IMR-90 (cell line): ENCODE results near the gene MTA3. TPM values are rescaled to one million over a fixed set of nuclear protein-coding genes. Genes with fewer than 3 reads are reported as not detected.

Experiments
- ATAC-seq: fragments of 200-7000 bp; cut with Tn5 transposase; 2 replicates; pipeline ENCODE4 v1.9.1; 2020; ENCODE audit warnings: low read depth, mild to moderate bottlenecking, moderate library complexity
- BruUV-seq: library from RNA; stranded (reverse); fragments of 400-500 nt; replicated peaks from 2 replicates; lab custom pipeline; 2021; lab: Mats Ljungman, UMichigan
- CTCF ChIA-PET: fragments of 300-600 bp; formaldehyde crosslinking; extraction: SDS; loops from one replicate; lab custom pipeline; 2021; ENCODE audit warnings: antibody characterized with exemption; lab: Yijun Ruan, JAX
- POLR2A ChIA-PET: fragments of 300-600 bp; sonication (Branson Sonifier 250); formaldehyde crosslinking; loops from one replicate; lab custom pipeline; 2022; ENCODE audit warnings: antibody characterized with exemption; ENCODE audit not compliant: unreplicated experiment; lab: Charles Lee
- DNase-seq: peaks from one replicate; pipeline ENCODE4 v3.0.0; 2013
- H2AFZ ChIP-seq: replicated peaks from 2 replicates; pipeline ENCODE3; 2013; ENCODE audit warnings: low read length, mild to moderate bottlenecking; ENCODE audit not compliant: poor library complexity
- H2AK5ac ChIP-seq: 2 replicates; pipeline ENCODE4 v1.6.1; 2013; ENCODE audit warnings: low read depth, low read length, inconsistent platforms
- H2AK9ac ChIP-seq: replicated peaks from 2 replicates; pipeline ENCODE3; 2013; ENCODE audit warnings: mild to moderate bottlenecking, low read depth, low read length, moderate library complexity; ENCODE audit not compliant: poor library complexity
- H2BK120ac ChIP-seq: 2 replicates; pipeline ENCODE4 v1.6.1; 2013; ENCODE audit warnings: low read depth, low read length, inconsistent platforms
- H2BK15ac ChIP-seq: 3 replicates; pipeline ENCODE4 v1.6.1; 2013; ENCODE audit warnings: low read depth, low read length, inconsistent platforms
- H2BK20ac ChIP-seq: 2 replicates; pipeline ENCODE4 v1.6.1; 2013; ENCODE audit warnings: low read depth, mild to moderate bottlenecking, inconsistent platforms, low read length, moderate library complexity
- H2BK5ac ChIP-seq: 2 replicates; pipeline ENCODE4 v1.6.1; 2013; ENCODE audit warnings: mild to moderate bottlenecking, low read depth, low read length, inconsistent platforms; ENCODE audit not compliant: poor library complexity, severe bottlenecking
- H3K14ac ChIP-seq: replicated peaks from 2 replicates; pipeline ENCODE4 v1.6.1; 2013; ENCODE audit warnings: low read depth, low read length, inconsistent platforms
- H3K18ac ChIP-seq: 2 replicates; pipeline ENCODE4 v1.6.1; 2013; ENCODE audit warnings: low read depth, low read length, control low read depth
- H3K23ac ChIP-seq: 2 replicates; pipeline ENCODE4 v1.6.1; 2013; ENCODE audit warnings: low read depth, low read length, inconsistent platforms
- H3K27ac ChIP-seq: 2 replicates; pipeline ENCODE4 v1.5.1; 2013; ENCODE audit warnings: mild to moderate bottlenecking, control low read depth, low read length; ENCODE audit not compliant: insufficient read depth
- H3K27me3 ChIP-seq: 2 replicates; pipeline ENCODE4 v1.6.1; 2013; ENCODE audit warnings: low read length; ENCODE audit not compliant: control insufficient read depth, insufficient read depth
- H3K36me3 ChIP-seq: 2 replicates; pipeline ENCODE4 v1.6.1; 2013; ENCODE audit warnings: low read length, mixed read lengths; ENCODE audit not compliant: control insufficient read depth, insufficient read depth
- H3K4ac ChIP-seq: 2 replicates; pipeline ENCODE4 v1.6.1; 2013; ENCODE audit warnings: low read depth, low read length, inconsistent platforms
- H3K4me1 ChIP-seq: 2 replicates; pipeline ENCODE4 v1.6.1; 2013; ENCODE audit warnings: low read length, mixed read lengths; ENCODE audit not compliant: control insufficient read depth, insufficient read depth
- H3K4me2 ChIP-seq: 2 replicates; pipeline ENCODE4 v1.6.1; 2013; ENCODE audit warnings: low read depth, mild to moderate bottlenecking, control low read depth, low read length, moderate library complexity
- H3K4me3 ChIP-seq: 2 replicates; pipeline ENCODE4 v1.5.1; 2013; ENCODE audit warnings: low read depth, mild to moderate bottlenecking, control low read depth, low read length, moderate library complexity; ENCODE audit not compliant: insufficient read depth
- H3K56ac ChIP-seq: 2 replicates; pipeline ENCODE4 v1.6.1; 2013; ENCODE audit warnings: low read length, inconsistent platforms; ENCODE audit not compliant: insufficient read depth; ENCODE audit errors: extremely low read depth
- H3K79me1 ChIP-seq, 2 experiments: 2 replicates each; pipeline ENCODE4 v1.6.1; 2013; ENCODE audit warnings: low read length in 2 of 2, inconsistent platforms in 1 of 2, low read depth in 1 of 2
- H3K9ac ChIP-seq: 2 replicates; pipeline ENCODE4 v1.6.1; 2013; ENCODE audit warnings: low read depth, low read length, control low read depth
- H3K9me1 ChIP-seq: 2 replicates; pipeline ENCODE4 v1.6.1; 2013; ENCODE audit warnings: low read length, inconsistent platforms; ENCODE audit not compliant: insufficient read depth
- H3K9me3 ChIP-seq: 2 replicates; pipeline ENCODE4 v1.6.1; 2013; ENCODE audit warnings: low read length; ENCODE audit not compliant: control insufficient read depth, insufficient read depth
- H4K20me1 ChIP-seq: 2 replicates; pipeline ENCODE4 v1.6.1; 2013; ENCODE audit warnings: low read length, inconsistent platforms; ENCODE audit not compliant: insufficient read depth
- H4K5ac ChIP-seq: 2 replicates; pipeline ENCODE4 v1.6.1; 2013; ENCODE audit warnings: mild to moderate bottlenecking, low read depth, low read length, control low read depth
- H4K8ac ChIP-seq, 2 experiments: 2 replicates each; pipeline ENCODE4 v1.6.1; 2013; ENCODE audit warnings: low read depth in 2 of 2, low read length in 2 of 2, control low read depth in 1 of 2, inconsistent platforms in 1 of 2
- H4K91ac ChIP-seq: 2 replicates; pipeline ENCODE4 v1.6.1; 2013; ENCODE audit warnings: low read depth, low read length, inconsistent platforms; ENCODE audit not compliant: insufficient read depth
- CEBPB ChIP-seq: IDR thresholded peaks from 2 replicates; pipeline ENCODE4 v1.6.1; 2012; ENCODE audit warnings: low read depth, low read length, improper control_type of control experiment
- FOS ChIP-seq: fragments of 150-350 bp; IDR thresholded peaks from 2 replicates; pipeline ENCODE4 v1.6.1; 2016; ENCODE audit warnings: low read depth, low read length
- MXI1 ChIP-seq: IDR thresholded peaks from 2 replicates; pipeline ENCODE4 v1.6.1; 2012; ENCODE audit warnings: low read depth, mild to moderate bottlenecking, low read length, moderate library complexity, borderline replicate concordance
- NFE2L2 ChIP-seq: fragments of 150-350 bp; IDR thresholded peaks from 2 replicates; pipeline ENCODE4 v1.6.1; 2016; ENCODE audit warnings: low read depth, mild to moderate bottlenecking, low read length
- POLR2A ChIP-seq: IDR thresholded peaks from 2 replicates; pipeline ENCODE4 v1.6.1; 2012; ENCODE audit warnings: mild to moderate bottlenecking, low read depth, low read length
- RAD21 ChIP-seq: IDR thresholded peaks from 2 replicates; pipeline ENCODE4 v1.6.1; 2012; ENCODE audit warnings: low read length, improper control_type of control experiment
- RCOR1 ChIP-seq: IDR thresholded peaks from 2 replicates; pipeline ENCODE4 v1.6.1; 2012; ENCODE audit warnings: mild to moderate bottlenecking, low read length, improper control_type of control experiment; ENCODE audit not compliant: insufficient replicate concordance
- RFX5 ChIP-seq: IDR thresholded peaks from 2 replicates; pipeline ENCODE4 v1.8.0; 2012; ENCODE audit warnings: low read depth, mild to moderate bottlenecking, low read length, moderate library complexity
- WGBS, 2 experiments: methylation state at CpG; one replicate each; pipeline versions ENCODE4 v1.1.5 to v1.1.7; 2013; ENCODE audit warnings: missing lambda C conversion rate in 2 of 2; ENCODE audit not compliant: insufficient read length in 1 of 2; ENCODE audit errors: extremely low coverage in 2 of 2; 5-methylcytosine and 5-hydroxymethylcytosine counted together
- dilution Hi-C: fragments of 300-500 bp; cut with HindIII; formaldehyde crosslinking; loops from one replicate; pipeline ENCODE4 v1.14.3; 2018; ENCODE audit warnings: low sequenced_read_pairs; ENCODE audit not compliant: unreplicated experiment
- in situ Hi-C: fragments of 300-500 bp; cut with MboI; formaldehyde crosslinking; loops from 3 replicates; pipeline ENCODE4 v1.14.3; 2019; ENCODE audit warnings: low sequenced_read_pairs, inconsistent platforms, mixed read lengths
- intact Hi-C: fragments of 100-400 bp; cut with micrococcal nuclease; formaldehyde crosslinking; loops from 2 replicates; pipeline ENCODE4 v1.10.0; 2022
- polyA plus RNA-seq, 3 experiments: library from polyadenylated mRNA; depleted of rRNA; stranded (reverse); fragments of >200 nt; gene quantifications; 2 replicates each; pipeline ENCODE4 v1.2.3, GENCODE V29; 2012; ENCODE audit warnings: low replicate concordance in 1 of 3
- total RNA-seq: library from RNA; depleted of rRNA; stranded (reverse); fragments of >200 nt; gene quantifications from 2 replicates; pipeline ENCODE4 v1.2.3, GENCODE V29; 2012
- TF ChIP-seq, protein P1 (sequence below): conservative IDR thresholded peaks from 2 replicates; pipeline ENCODE4 v1.5.1; 2012; ENCODE audit warnings: mild to moderate bottlenecking, low read depth, low read length, improper control_type of control experiment

Gene MTA3
- total and polyA plus RNA-seq, 2 of the 4 experiments (the other 2 are of a cell fraction): 31.9 to 34.3 TPM

DNA sequence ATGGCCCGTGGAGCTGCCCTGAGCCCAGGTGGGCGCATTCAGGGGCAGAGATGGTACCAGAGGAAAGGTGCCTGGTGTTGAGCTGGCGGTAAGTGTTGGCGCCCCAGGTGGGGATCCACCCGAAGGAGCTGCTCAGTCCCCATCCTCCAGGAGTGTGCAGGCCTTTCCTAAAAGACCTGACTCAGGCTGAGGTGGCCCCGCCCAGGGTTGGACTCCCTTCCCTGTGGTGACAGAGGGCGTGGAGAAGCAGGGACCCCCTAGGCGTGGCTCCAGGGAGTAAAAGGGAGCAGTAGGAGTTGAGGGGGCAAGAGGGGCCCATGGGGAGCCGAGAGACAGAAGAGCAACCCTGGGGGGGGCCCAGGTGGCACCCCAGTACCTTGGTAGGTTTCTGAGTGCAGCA is 193.1 kb downstream of the MTA3 start:
- Histone ChIP-seq H2AFZ (no peak overlapping the region), H3K56ac (no peak overlapping the region), H3K27ac (no peak overlapping the region), H2AK5ac (no peak overlapping the region), H3K79me1 (no peaks in the 10 kb centered on the region), H3K27me3 (no peaks in the 10 kb centered on the region; the same call in 1 of the 2 replicates), H3K9ac (no peak overlapping the region), H3K4me1 (no peaks in the 10 kb centered on the region), H2BK120ac (no peak overlapping the region), H3K4me2 (no peak overlapping the region), H4K5ac (no peak overlapping the region), H3K9me3 (no peaks in the 10 kb centered on the region), H4K8ac (no peak overlapping the region), H2BK20ac (no peak overlapping the region), H4K20me1 (no peaks in the 10 kb centered on the region), H2BK15ac (no peak overlapping the region), H3K36me3 (no peaks in the 10 kb centered on the region; the same call in 1 of the 2 replicates), H2BK5ac (no peak overlapping the region), H3K18ac (no peak overlapping the region), H3K23ac (no peak overlapping the region), H3K4ac (no peak overlapping the region), H4K91ac (no peak overlapping the region), H3K9me1 (peaks cover 6% of the 10 kb centered on the region; the same call in 1 of the 2 replicates), H3K4me3 (no peak overlapping the region), H3K14ac (no peak overlapping the region), H2AK9ac (no peak overlapping the region)
- dilution Hi-C loops: no loop called here
- DNase-seq (no peak), ATAC-seq (no peak)
- ChIA-PET POLR2A (no interaction called here), CTCF (no interaction called here)
- BruUV-seq: no TSS peak
- intact Hi-C loops: no loop called here
- in situ Hi-C loops: no loop called here
- TF ChIP-seq RFX5 (no peak), FOS (no peak), CEBPB (no peak), NFE2L2 (no peak), POLR2A (no peak), RCOR1 (no peak), MXI1 (no peak), RAD21 (no peak)
- TF ChIP-seq, protein P1, sequence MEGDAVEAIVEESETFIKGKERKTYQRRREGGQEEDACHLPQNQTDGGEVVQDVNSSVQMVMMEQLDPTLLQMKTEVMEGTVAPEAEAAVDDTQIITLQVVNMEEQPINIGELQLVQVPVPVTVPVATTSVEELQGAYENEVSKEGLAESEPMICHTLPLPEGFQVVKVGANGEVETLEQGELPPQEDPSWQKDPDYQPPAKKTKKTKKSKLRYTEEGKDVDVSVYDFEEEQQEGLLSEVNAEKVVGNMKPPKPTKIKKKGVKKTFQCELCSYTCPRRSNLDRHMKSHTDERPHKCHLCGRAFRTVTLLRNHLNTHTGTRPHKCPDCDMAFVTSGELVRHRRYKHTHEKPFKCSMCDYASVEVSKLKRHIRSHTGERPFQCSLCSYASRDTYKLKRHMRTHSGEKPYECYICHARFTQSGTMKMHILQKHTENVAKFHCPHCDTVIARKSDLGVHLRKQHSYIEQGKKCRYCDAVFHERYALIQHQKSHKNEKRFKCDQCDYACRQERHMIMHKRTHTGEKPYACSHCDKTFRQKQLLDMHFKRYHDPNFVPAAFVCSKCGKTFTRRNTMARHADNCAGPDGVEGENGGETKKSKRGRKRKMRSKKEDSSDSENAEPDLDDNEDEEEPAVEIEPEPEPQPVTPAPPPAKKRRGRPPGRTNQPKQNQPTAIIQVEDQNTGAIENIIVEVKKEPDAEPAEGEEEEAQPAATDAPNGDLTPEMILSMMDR: no peak
- WGBS, 2 experiments: 83% methylated on average over 3 of the region's 9 CpGs; no CpG with 5 or more reads in 1 of the 2 experiments
